GM18517 (cell line): ENCODE data around the gene CDKN1B.
"Not testable (repeated sequence)": the region's sequence is repeated elsewhere in the genome, so short reads cannot be mapped to it uniquely, and the experiment has no call there.

ENCODE experiments used
- ATAC-seq: cut with Tn5 transposase; IDR thresholded peaks from one replicate; pipeline ENCODE4 v1.9.1; 2021; ENCODE audit warnings: mild to moderate bottlenecking, moderate library complexity; ENCODE audit not compliant: unreplicated experiment

CDKN1B gene

DNA sequence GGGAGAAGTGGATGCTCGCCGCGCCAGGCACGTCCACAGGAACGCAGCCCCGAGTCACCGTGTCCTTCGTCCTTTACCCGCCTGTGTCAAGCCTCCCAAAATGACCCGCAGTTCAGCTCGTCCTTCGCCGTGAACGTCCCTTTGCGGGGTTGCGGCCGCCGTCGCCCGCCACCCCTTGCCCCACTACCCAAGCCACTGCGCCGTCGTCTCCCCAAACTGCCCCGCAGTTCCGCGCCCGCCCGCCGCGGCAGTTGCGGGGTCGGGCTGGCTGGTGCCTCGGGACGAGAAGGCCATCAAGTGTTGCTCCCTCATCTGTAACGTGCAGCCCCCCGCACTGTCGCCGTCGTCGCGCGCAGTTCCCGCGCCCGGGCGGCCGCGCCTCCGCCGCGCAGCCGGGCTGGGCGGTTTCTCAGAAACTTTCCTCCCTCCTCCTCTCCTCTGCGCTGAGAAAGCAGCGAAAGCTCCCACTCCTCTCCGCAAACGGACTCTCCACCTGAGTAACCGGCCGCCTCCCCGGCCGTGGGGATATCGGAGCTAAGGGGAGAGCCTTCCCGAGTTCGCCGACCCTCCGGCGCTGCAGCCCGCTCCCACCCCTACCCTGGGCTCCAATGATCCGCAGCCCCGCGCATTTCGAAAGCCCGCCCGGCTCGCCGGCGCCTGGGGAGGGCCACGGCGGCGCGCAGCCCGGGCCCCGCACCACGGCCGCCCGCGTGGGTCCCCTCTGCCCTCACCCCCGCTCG, 6.7 kb downstream of the CDKN1B start:
- ATAC-seq: no peak

DNA sequence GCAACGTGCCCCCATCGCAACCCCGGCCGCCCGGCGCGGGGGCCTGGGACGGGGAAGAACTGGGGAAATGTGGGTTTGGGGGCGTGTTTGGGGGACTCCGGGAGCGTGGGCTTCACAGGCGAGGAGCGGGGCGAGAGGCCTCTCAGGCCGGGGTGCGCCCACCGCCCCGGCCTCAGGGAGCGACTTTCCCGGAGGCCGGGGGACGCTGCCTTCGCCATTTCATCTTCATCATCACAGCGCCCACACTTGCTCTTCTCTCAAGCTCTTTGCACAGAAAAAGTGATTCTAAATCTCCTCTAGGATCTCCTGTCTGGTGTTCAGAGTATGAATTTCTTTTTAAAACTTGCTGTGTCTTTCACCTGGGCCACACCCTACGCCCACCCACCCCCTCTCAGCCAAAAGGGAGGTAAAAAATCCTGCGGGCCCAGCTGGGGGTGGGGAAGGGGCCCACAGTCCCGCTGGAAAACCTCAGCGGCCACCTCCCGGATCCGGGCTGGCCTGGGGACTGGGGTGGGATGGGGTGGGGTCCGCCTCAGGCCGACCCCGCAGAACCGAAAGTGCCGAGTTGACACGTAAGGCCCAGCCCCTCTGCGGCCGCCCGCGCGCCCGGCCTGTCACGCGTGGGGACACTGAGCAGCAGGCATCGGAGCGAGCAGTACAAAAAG, 7.4 kb downstream of the CDKN1B start:
- no peak for ATAC-seq

DNA sequence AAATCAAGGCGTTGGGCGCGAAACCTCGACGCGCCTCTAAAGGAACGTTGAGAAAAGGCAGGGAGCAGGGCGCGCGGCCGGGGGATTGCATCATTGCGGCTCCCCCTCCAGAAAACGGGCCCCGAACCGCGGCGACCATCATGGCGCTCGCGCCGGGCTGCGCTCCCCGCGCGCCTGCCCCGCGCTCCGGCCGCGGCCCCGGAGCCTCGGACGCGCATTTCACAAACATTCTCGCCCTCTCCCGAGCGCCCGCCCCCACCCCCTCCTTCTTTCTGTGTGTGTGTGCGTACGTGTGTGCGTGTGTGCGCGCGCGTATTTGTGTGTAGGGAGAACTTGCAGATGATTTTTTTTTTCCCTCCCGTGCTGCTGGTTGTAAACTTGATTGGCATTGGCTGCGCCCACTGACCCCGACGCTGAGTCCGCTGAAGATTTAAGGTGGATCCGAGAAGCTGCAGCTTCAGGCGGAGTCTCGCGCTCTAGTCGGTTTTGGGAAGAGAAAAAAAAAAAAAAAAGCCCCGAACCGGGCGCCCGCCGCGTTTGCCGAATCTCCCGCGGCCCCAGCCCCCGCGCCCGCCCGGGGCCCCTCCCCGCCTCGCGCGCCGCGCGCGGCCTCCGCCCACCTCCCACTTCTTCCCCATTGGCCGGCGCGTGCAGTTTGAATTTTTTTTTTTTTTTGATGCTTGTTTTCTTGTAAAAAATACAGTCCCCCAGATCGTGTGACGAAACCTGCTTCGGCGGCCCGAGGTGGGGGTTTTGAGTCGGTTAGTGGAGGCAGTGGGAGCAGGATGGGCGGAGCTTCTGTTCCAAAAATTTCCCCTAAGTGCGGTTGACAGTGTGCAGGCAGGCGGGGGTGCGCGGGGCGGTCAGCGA, 8.2 kb downstream of the CDKN1B start:
- ATAC-seq: peak; percentile 69

DNA sequence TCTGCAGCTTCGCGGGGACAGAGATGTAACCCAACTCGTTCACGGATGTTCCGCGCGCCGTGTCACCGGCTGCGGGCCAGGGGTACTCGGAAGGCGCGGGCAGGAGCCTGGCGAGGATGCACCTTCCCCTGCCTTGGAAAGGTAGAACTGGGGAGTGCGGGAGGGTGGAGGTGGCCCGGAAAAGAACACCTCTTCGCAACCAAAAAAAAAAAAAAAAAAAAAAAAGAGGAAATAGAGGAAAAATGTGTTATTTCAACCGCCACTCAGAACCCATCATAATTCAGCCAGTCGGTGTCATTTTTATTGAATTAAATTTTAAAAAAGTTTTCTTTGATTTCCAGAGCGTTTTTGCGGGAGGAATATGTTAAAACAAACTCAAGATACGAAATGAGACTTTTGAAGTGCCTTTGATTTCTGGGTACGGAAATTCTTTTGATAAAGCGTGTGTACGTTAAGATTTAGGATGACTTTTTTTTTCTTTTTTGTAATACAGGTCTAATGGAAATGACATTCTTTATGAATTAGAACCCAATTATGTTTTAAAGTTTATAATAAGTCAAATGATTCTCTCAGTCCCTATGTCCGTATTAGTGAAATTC, 8.9 kb downstream of the CDKN1B start:
- ATAC-seq: no peak

DNA sequence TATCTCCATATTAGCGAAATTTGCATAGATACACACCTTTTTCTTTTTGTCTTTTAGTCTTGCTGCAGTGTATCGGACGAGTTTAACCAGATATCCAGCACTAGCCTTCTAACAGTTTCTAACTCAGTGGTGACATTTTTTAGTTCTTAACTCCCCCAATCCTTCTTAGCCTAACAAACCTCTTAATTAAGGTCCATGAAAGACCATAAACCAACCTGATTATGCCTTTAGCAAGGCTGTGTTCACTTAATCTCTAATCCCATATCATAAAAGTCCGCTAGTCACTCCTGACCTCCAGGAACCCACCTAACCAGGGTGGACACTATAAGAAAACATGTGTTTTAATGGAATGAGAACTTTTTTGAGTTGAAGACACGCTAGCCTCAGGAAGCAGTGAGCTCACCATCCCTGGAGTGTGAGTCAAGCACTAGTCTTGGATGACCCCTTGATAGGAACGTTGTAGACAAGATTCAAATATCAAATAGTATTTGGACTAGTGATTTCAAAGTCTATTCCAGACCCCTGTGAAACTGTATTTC, 9.5 kb downstream of the CDKN1B start:
- no peak for ATAC-seq

DNA sequence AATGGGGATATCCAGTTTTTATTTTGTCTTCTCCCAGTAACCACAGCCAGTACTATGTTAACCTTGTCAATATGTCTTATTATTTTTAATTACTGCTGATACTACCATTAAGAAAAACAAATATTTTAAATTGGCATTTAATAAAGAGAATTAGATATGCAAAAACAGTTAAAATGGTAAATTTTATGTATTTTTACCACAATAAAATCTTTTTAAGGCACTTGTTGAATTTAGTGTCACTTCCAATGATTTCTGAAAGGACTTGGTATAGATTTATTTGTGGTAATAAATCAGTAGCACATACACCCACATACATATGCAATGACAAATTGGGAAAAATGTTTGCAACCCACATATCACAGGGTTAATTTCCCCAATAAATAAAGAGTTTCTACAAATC, 14.0 kb downstream of the CDKN1B start:
- ATAC-seq: no peak

GRCh38 chr12:12731785-12732184, 14.6 kb downstream of the CDKN1B start:
- ATAC-seq: no peak

- no peak for ATAC-seq
Measured at GRCh38 chr12:12733118-12733517, 15.9 kb downstream of the CDKN1B start.

GRCh38 chr12:12734054-12734453, 16.9 kb downstream of the CDKN1B start:
- no peak for ATAC-seq

DNA sequence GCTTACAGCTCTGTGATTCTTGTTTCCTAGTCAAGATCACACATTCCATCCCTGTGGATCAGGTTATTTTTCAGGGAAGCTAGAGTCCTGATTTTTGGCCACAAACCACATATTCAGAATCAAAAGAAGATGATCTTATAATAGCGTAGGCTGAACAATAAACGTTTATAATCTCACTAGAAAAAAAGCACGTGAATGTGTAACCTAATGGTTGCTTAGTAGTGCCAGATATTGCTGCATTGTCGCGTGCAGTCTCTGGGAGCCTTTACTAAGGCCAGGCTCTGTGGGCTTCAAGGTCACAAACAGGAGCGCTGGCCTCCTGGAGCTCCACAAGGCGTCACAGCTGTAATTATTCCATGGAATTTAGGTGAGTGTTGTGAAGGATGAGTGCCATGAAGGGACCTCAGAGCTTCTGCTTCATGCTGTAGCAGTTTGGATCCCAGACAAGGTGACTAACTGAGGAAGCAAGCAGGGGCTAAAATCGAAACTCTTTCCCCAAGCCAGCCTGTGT, 17.4 kb downstream of the CDKN1B start:
- no peak for ATAC-seq

DNA sequence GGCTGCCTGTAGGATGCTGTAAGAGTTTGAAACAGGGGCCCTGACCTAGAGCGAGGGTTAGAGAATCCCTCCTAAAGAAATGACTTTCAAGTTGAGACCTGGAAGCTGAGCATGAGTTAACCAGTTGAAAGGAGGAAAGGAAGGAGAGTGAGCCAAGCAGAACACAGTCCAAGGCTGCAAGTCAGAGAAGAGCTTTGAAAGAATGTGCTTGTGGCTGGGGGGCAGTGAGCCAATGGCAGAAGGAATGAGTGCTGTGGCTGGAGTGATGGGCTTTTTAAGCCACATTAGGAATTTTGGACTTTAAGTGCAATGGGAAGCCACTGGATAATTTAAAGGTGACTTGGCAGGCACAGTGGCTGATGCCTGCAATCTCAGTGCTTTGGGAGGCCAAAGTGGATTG, 18.1 kb downstream of the CDKN1B start:
- no peak for ATAC-seq

DNA sequence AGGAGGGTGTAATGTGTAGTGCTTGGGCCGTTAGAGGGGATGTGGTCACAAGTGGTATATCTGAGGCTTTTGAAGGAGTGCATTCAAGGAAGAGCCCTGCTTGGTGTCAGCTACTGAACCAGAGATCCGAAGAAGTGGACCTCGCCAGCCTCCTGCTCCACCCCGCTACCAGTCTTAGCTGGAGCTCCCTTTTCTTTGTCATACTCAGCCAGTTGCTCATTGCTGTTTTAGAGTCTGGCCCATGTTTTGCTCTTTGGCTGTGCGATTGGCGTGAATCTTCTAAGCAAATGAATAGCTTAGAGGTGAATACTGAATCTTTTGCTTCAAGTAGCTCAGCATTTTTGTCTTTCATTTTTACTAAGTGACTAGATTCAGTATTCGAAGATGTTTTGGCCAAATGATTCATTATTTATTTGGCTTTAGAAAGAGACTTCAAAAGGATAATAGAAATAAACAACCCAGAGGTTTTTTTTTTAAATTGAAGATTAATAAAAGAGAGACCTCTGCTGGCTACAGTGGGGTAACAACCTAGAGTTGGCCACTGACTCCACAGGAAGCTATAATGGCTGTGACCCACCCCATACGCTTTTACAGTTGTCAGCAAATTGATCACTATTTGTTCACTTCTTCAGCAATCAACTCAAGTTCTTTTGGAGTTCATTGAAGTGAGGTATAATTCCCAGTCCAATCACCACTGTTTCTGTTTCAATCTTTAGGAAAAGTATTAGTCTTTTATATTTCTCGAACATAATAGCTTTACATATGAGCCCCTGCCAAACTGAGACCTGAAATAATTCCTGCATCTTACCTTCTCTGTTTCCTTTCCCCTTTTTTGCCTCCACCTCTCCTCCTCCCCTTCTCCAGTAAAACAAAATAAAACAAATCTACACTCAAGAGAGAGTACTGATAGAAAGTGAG, 19.9 kb downstream of the CDKN1B start:
- peak; percentile 44 for ATAC-seq

- ATAC-seq: not testable (repeated sequence)
Measured at GRCh38 chr12:12738152-12738551, 21.0 kb downstream of the CDKN1B start.

- ATAC-seq: no peak
Measured at GRCh38 chr12:12741660-12742059, 24.5 kb downstream of the CDKN1B start.

- no peak for ATAC-seq
Measured at GRCh38 chr12:12744546-12745305, 27.6 kb downstream of the CDKN1B start.

GRCh38 chr12:12745576-12746211, 28.5 kb downstream of the CDKN1B start:
- no peak for ATAC-seq

DNA sequence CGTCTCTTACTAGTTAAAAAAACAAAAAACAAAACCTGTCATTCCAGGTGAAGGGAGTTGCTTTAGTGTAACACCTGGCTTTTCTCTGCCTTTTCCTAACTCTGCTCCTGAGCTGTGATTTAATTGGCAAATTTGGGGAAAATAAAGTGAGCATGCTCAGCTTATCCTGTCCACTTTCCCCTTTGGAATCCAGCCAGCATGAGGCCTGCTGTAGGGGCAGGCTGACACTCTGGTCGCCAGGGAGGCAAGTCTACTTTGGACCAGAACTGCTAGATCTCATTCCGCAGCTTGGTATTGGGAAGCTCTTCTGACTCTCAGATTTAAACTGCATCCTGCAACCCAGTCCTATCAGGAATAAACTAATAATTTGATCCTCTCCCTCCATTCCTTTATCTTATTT, 30.1 kb downstream of the CDKN1B start:
- no peak for ATAC-seq

DNA sequence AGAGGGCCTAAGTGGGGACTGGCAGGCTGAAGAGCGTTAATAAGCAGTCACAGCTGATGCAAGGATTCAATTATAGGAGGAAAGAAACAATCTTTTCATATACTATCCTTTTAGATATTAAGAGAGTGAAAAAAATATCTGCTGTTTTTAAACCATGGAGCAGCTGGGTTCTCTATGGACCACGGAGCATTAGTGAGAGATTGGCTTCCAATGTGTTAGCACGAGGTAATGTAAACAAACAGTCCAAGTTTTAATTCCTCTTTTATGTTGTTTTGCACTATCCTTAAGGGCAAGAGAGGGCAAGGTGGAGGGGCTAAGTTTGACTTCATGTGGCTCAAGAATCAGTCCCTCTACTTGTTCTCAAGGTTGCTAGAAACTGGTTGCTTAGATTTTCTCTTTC, 30.9 kb downstream of the CDKN1B start:
- ATAC-seq: no peak

GRCh38 chr12:12749433-12749832, 32.3 kb downstream of the CDKN1B start:
- no peak for ATAC-seq
